Measurements from ENCODE around the gene TRAM2. TPM values are rescaled to one million over a fixed set of nuclear protein-coding genes. Genes with fewer than 3 reads are reported as not detected.

Gene TRAM2
- total and polyA plus RNA-seq, 2 of the 4 experiments (the other 2 are of a cell fraction) = 77.2 to 95.7 TPM

GRCh38 chr6:52621631-52622030 lies 44.8 kb upstream of the TRAM2 start:
- H3K14ac ChIP-seq (replicated peaks; ENCODE audit: low read depth, low read length) = no peak overlapping the region
- no peaks in the 10 kb centered on the region for H3K9me3 ChIP-seq (ENCODE audit: control insufficient read depth, insufficient read depth, low read length)
- H3K23ac ChIP-seq (ENCODE audit: low read depth, low read length) = no peak overlapping the region
- CTCF ChIA-PET = no interaction called here
- in situ Hi-C loops (cut with MboI; ENCODE audit: low sequenced_read_pairs) (no loop called here), dilution Hi-C loops (cut with HindIII; ENCODE audit: low sequenced_read_pairs, unreplicated experiment) (no loop called here), intact Hi-C loops (cut with micrococcal nuclease) (no loop called here)
- H3K27me3 ChIP-seq (ENCODE audit: control insufficient read depth, insufficient read depth, low read length) = no peaks in the 10 kb centered on the region
- BruUV-seq (replicated peaks) = no TSS peak
- ATAC-seq (ENCODE audit: low read depth) (no peak), DNase-seq (no peak)
- no peak overlapping the region for H3K9ac ChIP-seq (ENCODE audit: low read depth, low read length)
- no peaks in the 10 kb centered on the region for H4K20me1 ChIP-seq (ENCODE audit: insufficient read depth, low read length)
- no peak overlapping the region for H4K8ac ChIP-seq (ENCODE audit: low read depth in 2 of 2, low read length in 2 of 2)
- H3K36me3 ChIP-seq (ENCODE audit: control insufficient read depth, insufficient read depth, low read length) = no peaks in the 10 kb centered on the region
- peaks cover 12% of the 10 kb centered on the region for H3K4me1 ChIP-seq (ENCODE audit: control insufficient read depth, insufficient read depth, low read length)
- no peak overlapping the region for H4K5ac ChIP-seq (ENCODE audit: low read depth, low read length)
- H3K4ac ChIP-seq (ENCODE audit: low read depth, low read length) = no peak overlapping the region
- no peak overlapping the region for H2AFZ ChIP-seq (replicated peaks; ENCODE audit: low read length, poor library complexity)
- H2AK5ac ChIP-seq (ENCODE audit: low read depth, low read length) = no peak overlapping the region
- H2AK9ac ChIP-seq (replicated peaks; ENCODE audit: low read depth, low read length, poor library complexity) = no peak overlapping the region
- H3K4me3 ChIP-seq (ENCODE audit: insufficient read depth, low read depth, low read length) = no peak overlapping the region
- POLR2A ChIA-PET (ENCODE audit: unreplicated experiment) = no interaction called here
- no peak overlapping the region for H3K4me2 ChIP-seq (ENCODE audit: low read depth, low read length)
- H3K18ac ChIP-seq (ENCODE audit: low read depth, low read length) = no peak overlapping the region
- no peak overlapping the region for H4K91ac ChIP-seq (ENCODE audit: insufficient read depth, low read depth, low read length)
- no peak overlapping the region for H2BK20ac ChIP-seq (ENCODE audit: low read depth, low read length)
- WGBS, 2 experiments (ENCODE audit: extremely low coverage in 2 of 2, insufficient read length in 1 of 2) = no CpG with 5 or more reads among the region's 1 CpG
- H3K27ac ChIP-seq (ENCODE audit: insufficient read depth, low read length) = no peak overlapping the region
- no peak overlapping the region for H2BK15ac ChIP-seq (ENCODE audit: low read depth, low read length)
- no peak overlapping the region for H2BK120ac ChIP-seq (ENCODE audit: low read depth, low read length)
- no peak overlapping the region for H3K56ac ChIP-seq (ENCODE audit: extremely low read depth, insufficient read depth, low read length)
- no peak overlapping the region for H2BK5ac ChIP-seq (ENCODE audit: low read depth, low read length, poor library complexity, severe bottlenecking)
- TF ChIP-seq RAD21 (IDR thresholded peaks at IDR 0.05; ENCODE audit: low read length) = no peak
- TF ChIP-seq CEBPB (IDR thresholded peaks at IDR 0.05; ENCODE audit: low read depth, low read length) = no peak
- TF ChIP-seq CTCF (conservative IDR thresholded peaks at IDR 0.05; ENCODE audit: low read depth, low read length) = no peak
- no peaks in the 10 kb centered on the region for H3K79me1 ChIP-seq (ENCODE audit: low read depth in 1 of 2, low read length in 2 of 2)
- H3K9me1 ChIP-seq (ENCODE audit: insufficient read depth, low read length) = peaks cover 4% of the 10 kb centered on the region

Measured in IMR-90 (cell line).